IgD-negative memory B cell (primary cell): ENCODE measurements around the gene SYT2. TPM values are rescaled to one million over a fixed set of nuclear protein-coding genes. Genes with fewer than 3 reads are reported as not detected.
A peak's percentile ranks its signal among the peaks of the same experiment; 100 is the strongest.
"Not testable (repeated sequence)": the region's sequence is repeated elsewhere in the genome, so short reads cannot be mapped to it uniquely, and the experiment has no call there.

ENCODE experiments used
- H3K27ac Mint-ChIP-seq, 3 donors: one replicate each; pipeline ENCODE4 v1.8.0; 2020 to 2022; ENCODE audit warnings: mild to moderate bottlenecking in 3 of 3, mixed read lengths in 3 of 3, moderate library complexity in 1 of 3
- H3K27me3 Mint-ChIP-seq: one replicate; pipeline ENCODE4 v1.8.0; 2021; ENCODE audit warnings: mixed read lengths
- H3K36me3 Mint-ChIP-seq: one replicate; pipeline ENCODE4 v1.8.0; 2020; ENCODE audit warnings: mild to moderate bottlenecking, mixed read lengths
- H3K4me1 Mint-ChIP-seq, 3 donors: one replicate each; pipeline ENCODE4 v1.8.0; 2020 to 2022; ENCODE audit warnings: mixed read lengths in 3 of 3, mild to moderate bottlenecking in 1 of 3
- H3K4me3 Mint-ChIP-seq, 4 donors: one replicate each; pipeline ENCODE4 v1.8.0; 2020 to 2022; ENCODE audit warnings: mild to moderate bottlenecking in 4 of 4, mixed read lengths in 4 of 4, moderate library complexity in 3 of 4
- H3K9me3 Mint-ChIP-seq, 3 donors: one replicate each; pipeline ENCODE4 v1.8.0; 2020 to 2021; ENCODE audit warnings: mixed read lengths in 3 of 3, mild to moderate bottlenecking in 1 of 3
- polyA plus RNA-seq: library from polyadenylated mRNA; unstranded; fragments of 300-500 nt; fragmentation: Illumina TruSeq; gene quantifications from one replicate; pipeline ENCODE4 v1.2.3, GENCODE V29; 2021

The SYT2 gene
- polyA plus RNA-seq, 1 donor from 2014 or later = not detected

- Mint-ChIP-seq H3K4me1 (peaks cover 25 to 38% (median 28%) of the 10 kb centered on the region in 3 donors), H3K27ac (peak overlapping the region in 2 of 3 donors; percentile 40 to 46), H3K4me3 (peak overlapping the region in 3 of 4 donors; percentile 42 to 60 (median 54)), H3K36me3 (peaks cover 2% of the 10 kb centered on the region), H3K9me3 (peaks cover 0 to 1% (median 0%) of the 10 kb centered on the region in 3 donors), H3K27me3 (peaks cover 35% of the 10 kb centered on the region)
Observed at GRCh38 chr1:202631076-202631923, 79.0 kb downstream of the SYT2 start.

GRCh38 chr1:202630541-202630940 is 79.7 kb downstream of the SYT2 start:
- Mint-ChIP-seq H3K27ac (no peak overlapping the region), H3K4me3 (peak overlapping the region in 1 of 4 donors; percentile 54), H3K9me3 (peaks cover 0 to 1% (median 0%) of the 10 kb centered on the region in 3 donors), H3K27me3 (peaks cover 31% of the 10 kb centered on the region), H3K4me1 (peaks cover 25 to 41% (median 28%) of the 10 kb centered on the region in 3 donors), H3K36me3 (peaks cover 2% of the 10 kb centered on the region)

GRCh38 chr1:202630096-202630495 is 80.2 kb downstream of the SYT2 start:
- Mint-ChIP-seq H3K4me1 (peaks cover 25 to 41% (median 28%) of the 10 kb centered on the region in 3 donors), H3K4me3 (peak overlapping the region in 1 of 4 donors; percentile 24), H3K27ac (peak overlapping the region in 1 of 3 donors; percentile 29), H3K27me3 (peaks cover 26% of the 10 kb centered on the region)
- not testable (repeated sequence) for H3K9me3 Mint-ChIP-seq, H3K36me3 Mint-ChIP-seq

GRCh38 chr1:202629257-202629811 is 80.9 kb downstream of the SYT2 start:
- H3K27me3 Mint-ChIP-seq = peaks cover 25% of the 10 kb centered on the region
- H3K36me3 Mint-ChIP-seq, H3K9me3 Mint-ChIP-seq: not testable (repeated sequence)
- H3K4me3 Mint-ChIP-seq = peak overlapping the region in 3 of 4 donors; percentile 7 to 92 (median 84)
- H3K4me1 Mint-ChIP-seq = peaks cover 25 to 41% (median 28%) of the 10 kb centered on the region in 3 donors
- peak overlapping the region in 2 of 3 donors; percentile 3 to 25 for H3K27ac Mint-ChIP-seq

- H3K27me3 Mint-ChIP-seq = peaks cover 25% of the 10 kb centered on the region
- peaks cover 25 to 41% (median 28%) of the 10 kb centered on the region in 3 donors for H3K4me1 Mint-ChIP-seq
- H3K4me3 Mint-ChIP-seq = peak overlapping the region in 3 of 4 donors; percentile 7 to 92 (median 84)
- H3K27ac Mint-ChIP-seq = peak overlapping the region in 1 of 3 donors; percentile 3
- H3K9me3 Mint-ChIP-seq = no peaks in the 10 kb centered on the region
- H3K36me3 Mint-ChIP-seq = peaks cover 2% of the 10 kb centered on the region
Observed at GRCh38 chr1:202628646-202629215, 81.5 kb downstream of the SYT2 start.

- peak overlapping the region in 3 of 4 donors; percentile 15 to 76 (median 35) for H3K4me3 Mint-ChIP-seq
- H3K27ac Mint-ChIP-seq = peak overlapping the region in 1 of 3 donors; percentile 27
- H3K9me3 Mint-ChIP-seq = no peaks in the 10 kb centered on the region
- H3K36me3 Mint-ChIP-seq = peaks cover 2% of the 10 kb centered on the region
- peaks cover 25 to 41% (median 28%) of the 10 kb centered on the region in 3 donors for H3K4me1 Mint-ChIP-seq
- peaks cover 27% of the 10 kb centered on the region for H3K27me3 Mint-ChIP-seq
Observed at GRCh38 chr1:202627841-202628565, 82.3 kb downstream of the SYT2 start.

GRCh38 chr1:202627036-202627435 is 83.2 kb downstream of the SYT2 start:
- peak overlapping the region; percentile 35 to 82 (median 52) for H3K4me3 Mint-ChIP-seq
- H3K36me3 Mint-ChIP-seq = not testable (repeated sequence)

GRCh38 chr1:202625416-202626360 is 84.6 kb downstream of the SYT2 start:
- Mint-ChIP-seq H3K4me1 (peaks cover 21 to 35% (median 24%) of the 10 kb centered on the region in 3 donors), H3K36me3 (no peaks in the 10 kb centered on the region), H3K27ac (no peak overlapping the region), H3K27me3 (peaks cover 11% of the 10 kb centered on the region), H3K9me3 (no peaks in the 10 kb centered on the region), H3K4me3 (no peak overlapping the region)

More at GRCh38 chr1:202627036-202627435, 83.2 kb downstream of the SYT2 start:
- H3K9me3 Mint-ChIP-seq = not testable (repeated sequence)
- Mint-ChIP-seq H3K27ac (peak overlapping the region in 1 of 3 donors; percentile 27), H3K4me1 (peaks cover 25 to 41% (median 28%) of the 10 kb centered on the region in 3 donors), H3K27me3 (peaks cover 23% of the 10 kb centered on the region)

GRCh38 chr1:202624781-202625108 is 85.5 kb downstream of the SYT2 start:
- Mint-ChIP-seq H3K4me1 (peaks cover 18 to 31% (median 19%) of the 10 kb centered on the region in 3 donors), H3K4me3 (no peak overlapping the region), H3K27ac (no peak overlapping the region), H3K27me3 (peaks cover 3% of the 10 kb centered on the region), H3K36me3 (no peaks in the 10 kb centered on the region), H3K9me3 (no peaks in the 10 kb centered on the region)

GRCh38 chr1:202624088-202624780 is 86.0 kb downstream of the SYT2 start:
- Mint-ChIP-seq H3K36me3 (no peaks in the 10 kb centered on the region), H3K9me3 (no peaks in the 10 kb centered on the region), H3K4me3 (no peak overlapping the region), H3K27ac (peak overlapping the region in 1 of 3 donors; percentile 16), H3K27me3 (peaks cover 3% of the 10 kb centered on the region), H3K4me1 (peaks cover 14 to 31% (median 16%) of the 10 kb centered on the region in 3 donors)

GRCh38 chr1:202623476-202623875 is 86.8 kb downstream of the SYT2 start:
- H3K4me3 Mint-ChIP-seq, H3K27me3 Mint-ChIP-seq, H3K9me3 Mint-ChIP-seq, H3K36me3 Mint-ChIP-seq: not testable (repeated sequence)
- Mint-ChIP-seq H3K4me1 (peaks cover 12 to 24% (median 13%) of the 10 kb centered on the region in 3 donors), H3K27ac (peak overlapping the region in 1 of 3 donors; percentile 16)

GRCh38 chr1:202623075-202623474 is 87.2 kb downstream of the SYT2 start:
- H3K36me3 Mint-ChIP-seq = no peaks in the 10 kb centered on the region
- no peak overlapping the region for H3K4me3 Mint-ChIP-seq
- H3K27ac Mint-ChIP-seq = no peak overlapping the region
- peaks cover 7% of the 10 kb centered on the region for H3K27me3 Mint-ChIP-seq
- peaks cover 12 to 20% (median 13%) of the 10 kb centered on the region in 3 donors for H3K4me1 Mint-ChIP-seq
- no peaks in the 10 kb centered on the region for H3K9me3 Mint-ChIP-seq

- Mint-ChIP-seq H3K27ac (no peak overlapping the region), H3K9me3 (no peaks in the 10 kb centered on the region), H3K4me1 (peaks cover 9 to 14% (median 11%) of the 10 kb centered on the region in 3 donors), H3K4me3 (no peak overlapping the region), H3K27me3 (peaks cover 7% of the 10 kb centered on the region), H3K36me3 (no peaks in the 10 kb centered on the region)
Observed at GRCh38 chr1:202622388-202622787, 87.9 kb downstream of the SYT2 start.
